HG02798 (cell line): ENCODE data around the gene GIPC2.

Source experiments
- ATAC-seq: cut with Tn5 transposase; IDR thresholded peaks from one replicate; pipeline ENCODE4 v1.9.1; 2021; ENCODE audit warnings: mild to moderate bottlenecking; ENCODE audit not compliant: unreplicated experiment, poor library complexity

Gene GIPC2

DNA sequence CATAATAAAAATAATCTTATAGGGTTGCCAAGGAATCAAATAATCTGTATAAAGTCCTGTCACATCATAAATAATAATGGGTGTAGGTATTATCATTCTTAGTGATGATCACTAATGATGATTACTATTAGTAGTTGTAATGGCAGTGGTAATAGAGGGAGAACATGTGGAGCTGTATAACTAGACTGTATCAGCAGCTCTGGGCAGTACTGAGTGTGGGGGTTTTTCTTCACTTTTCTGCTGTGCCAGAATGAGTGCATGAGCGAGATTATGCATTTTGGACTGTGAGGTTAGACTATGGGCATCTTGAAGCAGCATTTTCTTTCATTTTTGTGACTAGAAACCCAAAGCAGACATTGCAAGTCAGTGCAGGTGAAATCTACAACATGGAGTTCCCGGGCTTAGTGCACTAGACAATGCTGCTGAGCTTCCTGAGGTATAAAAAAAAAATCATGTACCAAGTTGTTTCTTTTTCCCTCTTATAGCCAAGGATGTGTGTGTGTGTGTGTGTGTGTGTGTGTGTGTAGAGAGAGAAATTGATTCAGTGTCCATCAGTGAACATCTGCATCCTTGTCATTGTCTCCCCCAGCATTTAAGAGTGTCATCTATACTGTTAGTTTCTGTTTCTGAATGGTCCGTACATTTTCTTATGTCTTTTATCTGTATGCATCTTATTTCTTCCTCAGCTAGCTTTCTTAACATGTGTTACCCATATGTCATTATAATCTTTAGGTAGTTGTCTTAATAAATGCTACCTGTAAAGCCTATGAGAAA, 86.6 kb downstream of the GIPC2 start:
- no peak for ATAC-seq

GRCh38 chr1:78132948-78133322, 87.2 kb downstream of the GIPC2 start:
- ATAC-seq, result no peak

- ATAC-seq, result no peak
Measured at GRCh38 chr1:78136680-78137079, 90.9 kb downstream of the GIPC2 start.

DNA sequence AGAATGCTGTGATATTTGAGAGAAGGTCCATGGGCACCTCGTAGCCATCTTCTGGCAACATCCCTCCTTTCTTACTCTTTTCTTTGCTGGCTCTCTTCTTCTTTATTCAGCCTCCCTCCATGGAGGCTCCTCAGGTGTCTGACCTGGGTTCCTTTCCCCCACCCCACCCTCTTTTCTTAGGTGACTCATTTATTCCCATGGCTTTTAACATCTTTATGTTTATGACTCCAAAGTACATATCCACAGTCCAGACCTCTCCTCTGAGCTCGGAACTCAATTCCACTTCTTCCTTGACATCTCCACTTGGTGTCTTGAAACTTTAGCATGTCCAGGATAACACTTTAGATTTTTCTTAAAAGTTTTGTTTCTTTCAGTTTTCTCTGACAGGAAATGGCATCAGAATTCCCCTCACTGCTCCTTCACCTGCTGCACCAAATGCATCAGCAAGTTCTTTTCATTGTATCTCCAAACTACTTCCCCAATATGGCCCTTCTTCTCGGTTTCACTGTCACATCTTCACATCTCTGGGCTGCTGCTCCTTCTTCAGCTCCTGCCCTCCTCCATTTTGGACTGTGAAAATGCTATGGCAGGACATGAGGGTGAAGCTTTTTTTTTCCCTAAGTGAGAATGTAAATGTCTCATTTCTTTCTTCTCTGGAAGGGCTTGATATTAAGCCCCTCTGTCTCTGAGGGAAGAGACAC, 95.9 kb downstream of the GIPC2 start:
- ATAC-seq, result no peak

DNA sequence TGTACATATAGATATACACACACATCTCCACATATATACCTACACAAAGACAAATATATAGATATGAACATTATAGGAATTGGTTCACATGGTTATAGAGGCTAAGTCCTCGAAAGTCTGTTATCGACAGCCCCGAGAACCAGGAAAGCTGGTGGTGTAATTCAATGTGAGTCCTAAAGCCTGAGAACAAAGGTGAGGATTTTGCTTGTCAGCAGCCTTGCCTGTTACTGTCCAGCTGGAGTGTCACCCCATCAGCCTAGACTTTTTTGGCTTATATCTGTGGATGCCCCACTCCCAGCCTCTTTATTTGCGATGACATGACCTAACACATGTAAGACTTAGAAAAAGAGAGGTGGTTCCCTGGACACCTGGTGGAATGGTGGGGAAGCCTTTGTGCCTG, 97.0 kb downstream of the GIPC2 start:
- ATAC-seq, result peak; percentile 12

GRCh38 chr1:78143152-78143551, 97.4 kb downstream of the GIPC2 start:
- peak; percentile 80 for ATAC-seq

GRCh38 chr1:78143673-78144072, 97.9 kb downstream of the GIPC2 start:
- ATAC-seq, result no peak

DNA sequence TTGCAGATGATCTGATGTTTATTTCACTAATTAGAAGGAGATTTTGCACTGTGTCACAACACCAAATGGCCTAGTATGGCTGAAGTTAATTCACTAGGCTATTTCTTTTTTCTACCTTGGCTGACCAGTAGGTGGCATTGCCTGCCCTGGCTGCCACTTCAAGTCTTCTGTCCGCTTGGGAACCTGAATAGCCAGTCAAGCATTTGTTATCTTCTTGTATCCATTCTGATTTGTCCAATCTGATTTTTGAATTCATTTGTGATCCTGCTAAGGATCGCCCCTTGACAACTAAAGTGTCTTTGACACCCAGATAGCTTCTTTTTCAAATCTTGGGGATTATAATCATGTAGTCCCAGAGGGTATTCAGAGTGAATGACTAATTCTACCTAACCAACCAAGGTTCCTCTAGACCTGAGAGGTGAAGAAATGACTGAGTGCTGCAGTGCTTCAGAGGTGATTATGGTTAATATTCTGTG, 99.4 kb downstream of the GIPC2 start:
- ATAC-seq, result peak; percentile 81

- no peak for ATAC-seq
Measured at GRCh38 chr1:78146205-78146771, 100.5 kb downstream of the GIPC2 start.

GRCh38 chr1:78147031-78147430, 101.3 kb downstream of the GIPC2 start:
- ATAC-seq, result no peak

GRCh38 chr1:78153092-78153736, 107.4 kb downstream of the GIPC2 start:
- no peak for ATAC-seq

DNA sequence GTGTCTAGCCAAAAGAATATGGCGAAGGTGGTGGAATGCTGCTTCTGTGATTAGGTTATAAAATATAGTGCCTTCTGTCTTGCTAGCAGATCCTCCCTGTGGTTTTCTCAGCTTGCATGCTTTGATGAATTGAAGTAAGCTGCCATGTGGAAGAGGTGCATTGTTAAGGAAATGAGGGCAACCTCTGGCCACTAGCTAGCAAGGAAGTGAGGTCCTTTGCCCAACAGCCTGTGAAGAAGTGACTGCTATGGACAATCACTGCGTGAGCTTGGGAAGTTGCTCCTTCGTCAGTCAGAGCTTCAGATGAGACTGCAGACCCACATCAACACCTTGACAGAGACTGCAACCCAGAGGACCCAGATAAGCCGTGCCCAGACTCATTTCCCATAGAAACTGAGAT, 109.4 kb downstream of the GIPC2 start:
- ATAC-seq, result no peak

- no peak for ATAC-seq
Measured at GRCh38 chr1:78156805-78157521, 111.2 kb downstream of the GIPC2 start.

- ATAC-seq, result no peak
Measured at GRCh38 chr1:78165816-78166215, 120.0 kb downstream of the GIPC2 start.

DNA sequence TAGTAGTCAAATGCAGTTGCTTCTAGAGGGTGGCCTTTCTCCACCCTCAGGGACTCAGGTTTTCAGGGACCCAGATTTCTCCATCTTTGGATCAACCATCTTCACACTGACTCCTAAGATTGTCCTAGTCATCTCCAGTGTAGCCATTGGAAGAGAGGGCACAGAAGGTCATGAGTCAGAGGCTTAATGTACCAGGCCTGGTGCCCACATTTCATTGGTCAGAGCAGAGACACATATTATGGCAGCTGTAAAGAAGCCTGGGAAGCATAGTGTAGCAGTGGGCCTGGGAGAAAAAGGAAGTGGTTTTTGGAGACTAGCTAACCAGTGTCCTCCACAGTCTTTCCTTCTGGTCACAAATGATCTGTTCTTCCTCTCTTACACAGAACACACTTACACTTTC, 122.5 kb downstream of the GIPC2 start:
- ATAC-seq, result no peak

- ATAC-seq, result no peak
Measured at GRCh38 chr1:78170859-78171258, 125.1 kb downstream of the GIPC2 start.

GRCh38 chr1:78171736-78172590, 126.2 kb downstream of the GIPC2 start:
- no peak for ATAC-seq

DNA sequence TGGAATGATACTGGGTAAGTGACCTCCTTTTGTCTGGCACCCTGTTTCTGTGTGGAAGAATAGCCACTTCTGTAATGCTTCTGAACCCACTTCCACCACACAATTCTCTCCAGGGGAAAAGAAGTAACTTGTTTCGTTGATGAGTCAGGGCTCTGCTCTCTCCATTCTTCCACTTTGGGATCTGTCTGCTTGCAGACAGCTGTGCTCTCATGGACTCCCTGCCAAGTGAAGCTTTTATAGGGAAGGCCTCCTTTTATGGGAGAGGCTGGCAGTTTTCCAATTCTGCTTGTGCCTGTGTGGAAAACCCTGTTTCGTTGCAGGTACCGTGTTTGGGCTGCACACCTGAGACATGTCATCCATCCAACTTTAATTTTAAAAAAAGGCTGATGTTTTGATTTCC, 130.7 kb downstream of the GIPC2 start:
- ATAC-seq, result no peak

DNA sequence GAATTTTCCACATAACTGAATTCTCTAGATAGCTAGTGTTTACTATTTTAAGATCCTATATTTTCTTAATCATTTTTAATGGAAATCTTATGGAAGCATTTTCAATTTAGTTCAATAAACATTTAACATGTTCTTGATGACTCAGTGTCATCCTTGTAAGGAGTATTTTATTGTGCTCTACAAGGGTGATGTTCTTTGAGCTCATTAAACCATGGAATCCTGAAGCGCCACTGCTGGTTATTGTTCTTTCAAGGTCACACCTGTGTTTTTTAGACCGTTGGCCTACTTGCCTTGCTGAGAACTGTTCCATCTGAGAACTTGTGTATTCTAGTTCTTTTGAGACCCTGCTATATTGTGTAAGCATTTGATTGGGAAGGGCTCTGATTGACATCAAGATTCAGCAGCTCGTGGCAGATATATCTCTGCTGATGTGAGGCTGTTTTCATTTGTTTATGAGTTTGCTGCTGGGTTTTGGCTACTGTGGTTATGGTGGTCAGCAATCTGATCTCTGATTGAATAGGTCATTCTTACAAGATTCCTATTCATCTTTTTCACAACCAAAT, 132.0 kb downstream of the GIPC2 start:
- no peak for ATAC-seq
